HG03097 (cell line): ENCODE data around the gene CD48.
A peak's percentile ranks its signal among the peaks of the same experiment; 100 is the strongest.

Experiments
- ATAC-seq: cut with Tn5 transposase; IDR thresholded peaks from one replicate; pipeline ENCODE4 v1.9.1; 2021; ENCODE audit not compliant: unreplicated experiment, low FRiP score

CD48 gene

DNA sequence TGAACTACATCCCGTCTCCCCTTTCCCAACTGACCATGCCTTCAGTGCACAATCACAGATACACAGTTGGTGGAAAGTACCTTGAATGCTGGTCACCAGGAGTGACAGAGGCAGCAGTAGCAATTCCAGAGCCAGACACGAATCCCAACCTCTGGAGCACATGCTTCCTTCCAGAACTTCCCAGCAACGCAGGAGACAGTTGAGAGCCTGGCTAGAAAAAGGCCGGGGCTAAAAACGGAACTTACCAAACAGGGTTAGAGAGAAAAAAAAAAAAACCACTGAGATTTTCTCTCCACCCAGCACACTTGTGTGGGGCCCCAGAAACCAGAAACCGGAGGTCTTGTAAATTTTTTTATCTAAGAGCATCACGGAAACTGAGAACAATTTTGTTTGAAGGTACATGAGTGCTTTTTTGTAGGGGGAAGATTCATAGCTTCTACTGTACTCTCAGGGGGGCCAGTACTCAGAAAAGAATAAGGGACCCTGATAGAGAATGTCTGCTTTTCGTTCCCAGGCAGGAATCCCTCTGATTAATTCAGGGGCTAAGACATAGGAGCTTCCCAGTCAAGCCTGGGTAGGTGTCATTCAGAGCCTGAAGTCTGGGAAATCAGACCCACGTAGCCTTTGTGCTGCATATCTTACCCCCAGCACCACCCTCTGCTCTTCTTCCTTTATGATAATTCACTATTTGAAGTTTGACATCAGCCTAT is at the start of gene CD48:
TSS of gene CD48 (minus strand) at position 221 of the 710 bp plus-strand sequence. CDS start at position 162, 59 bp downstream.
- ATAC-seq: no peak

GRCh38 chr1:160761046-160761445 is 49.4 kb upstream of the CD48 start:
- no peak for ATAC-seq

DNA sequence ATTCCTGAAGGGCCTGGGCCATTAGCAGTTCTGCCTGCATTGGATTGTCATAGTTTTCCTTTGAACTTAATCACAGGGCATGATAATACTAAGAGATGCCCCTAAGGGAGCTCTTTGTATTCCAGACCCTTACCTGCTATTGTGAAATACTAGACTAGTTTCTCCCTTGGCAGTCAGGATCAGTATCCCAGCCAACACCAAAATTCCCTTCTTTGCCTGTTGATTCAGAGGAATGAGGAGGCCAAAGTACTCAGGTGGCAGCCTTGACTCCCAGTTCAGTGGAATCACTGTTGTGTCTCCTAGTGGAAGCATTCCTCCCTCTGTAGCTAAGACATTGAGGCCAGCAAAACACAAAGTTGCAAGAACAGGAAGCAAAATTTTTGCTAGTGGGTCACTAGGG is 48.1 kb upstream of the CD48 start:
- no peak for ATAC-seq

DNA sequence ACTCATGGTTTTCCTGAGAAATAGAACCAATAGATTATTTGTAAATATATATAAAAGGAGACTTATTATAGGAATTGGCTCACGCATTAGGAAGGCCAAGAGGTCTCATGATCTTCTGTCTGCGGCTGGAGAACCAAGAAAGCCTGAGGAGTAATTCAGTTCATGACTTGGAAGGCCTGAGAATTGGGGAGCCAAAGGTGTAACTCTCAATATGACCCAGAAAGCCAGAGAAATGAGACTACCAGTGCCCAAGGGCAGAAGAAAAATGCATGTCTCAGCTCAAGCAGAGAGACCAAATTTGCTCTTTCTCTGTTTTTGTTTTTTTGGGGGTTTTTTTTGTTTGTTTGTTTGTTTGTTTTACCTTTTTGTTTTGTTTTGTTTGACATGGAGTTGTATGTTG is 46.9 kb upstream of the CD48 start:
- ATAC-seq: no peak

DNA sequence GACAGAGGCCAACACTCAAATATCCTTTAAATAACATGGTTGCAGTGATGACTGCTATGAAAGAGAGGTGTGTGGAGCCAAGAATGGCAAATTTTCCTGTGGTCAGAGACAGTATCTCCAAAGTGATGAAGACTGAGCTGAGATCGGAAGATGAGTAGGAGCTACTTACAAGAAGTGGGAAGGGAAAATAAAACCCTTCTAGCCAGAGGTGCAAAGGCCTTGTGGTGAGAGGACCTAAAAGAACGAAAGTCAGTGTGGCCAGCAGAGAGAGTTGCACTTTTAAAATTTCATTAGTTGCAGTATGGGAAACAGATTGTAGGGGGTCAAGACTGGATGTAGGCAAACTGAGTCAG is 45.2 kb upstream of the CD48 start:
- ATAC-seq: no peak

DNA sequence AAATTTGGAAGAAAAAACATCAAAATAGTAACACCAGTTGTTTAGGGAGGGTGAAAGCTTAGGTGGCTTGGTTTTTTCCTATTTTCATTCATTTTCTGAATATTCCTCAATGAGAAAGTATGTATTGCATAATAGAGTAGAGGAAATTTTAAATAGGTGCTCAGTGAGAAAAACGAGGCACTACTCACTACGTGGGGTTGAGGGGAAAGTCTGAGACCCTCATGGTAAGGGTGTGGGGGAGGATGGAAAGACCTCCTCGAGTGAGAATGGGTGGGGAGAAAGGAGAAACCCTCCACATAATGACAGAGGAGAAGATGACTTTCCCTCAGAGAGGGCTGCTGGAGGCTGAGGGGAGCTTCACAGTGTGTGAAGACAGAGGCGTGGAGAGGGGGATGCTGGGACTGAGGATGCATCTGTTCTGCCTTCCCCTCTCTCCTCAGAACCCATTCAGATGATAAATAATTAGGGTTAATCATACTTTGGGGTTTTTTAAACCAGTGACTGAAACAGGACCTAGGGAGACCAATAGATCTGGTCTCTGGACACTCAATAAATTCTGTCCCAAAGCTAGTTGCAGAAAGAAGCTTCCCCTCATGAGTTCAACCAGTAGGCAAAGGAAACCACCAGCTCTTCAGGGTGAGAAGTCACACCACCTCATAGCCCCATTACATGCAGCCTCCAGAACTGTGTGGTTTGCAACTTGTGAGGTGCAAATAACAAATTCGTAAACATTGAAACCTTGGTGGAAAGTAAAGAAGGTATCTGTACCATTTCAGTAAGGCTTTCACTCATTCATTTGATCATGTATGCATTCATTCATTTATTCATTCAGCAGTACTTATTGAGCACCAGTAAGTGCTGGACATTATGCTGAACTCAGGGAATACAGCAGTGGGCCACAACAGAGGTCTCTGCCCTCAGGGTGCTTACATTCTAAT is 44.6 kb upstream of the CD48 start:
- peak; percentile 34 for ATAC-seq

GRCh38 chr1:160755461-160755860 is 43.8 kb upstream of the CD48 start:
- ATAC-seq: no peak

DNA sequence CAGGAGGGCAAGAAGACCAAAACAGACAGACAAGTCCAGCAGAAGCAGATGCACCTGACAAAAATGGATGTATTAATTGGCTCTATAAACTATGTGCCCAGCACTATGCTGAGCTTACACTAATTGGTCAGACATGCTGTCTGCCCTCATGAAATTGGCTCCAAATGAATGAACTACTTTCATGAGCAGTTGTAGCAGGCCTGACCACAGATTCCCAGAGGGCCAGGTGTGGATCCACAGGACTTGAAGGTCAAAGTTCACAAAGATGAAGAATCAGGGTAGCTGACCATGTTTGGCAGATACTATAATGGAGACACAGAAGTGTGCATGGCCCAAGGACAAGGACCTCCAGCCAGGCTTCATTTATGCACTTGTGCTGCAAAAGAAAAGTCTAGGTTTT is 42.0 kb upstream of the CD48 start:
- ATAC-seq: no peak

- ATAC-seq: no peak
These were observed 41.3 kb upstream of the CD48 start for GRCh38 chr1:160752924-160753323.

DNA sequence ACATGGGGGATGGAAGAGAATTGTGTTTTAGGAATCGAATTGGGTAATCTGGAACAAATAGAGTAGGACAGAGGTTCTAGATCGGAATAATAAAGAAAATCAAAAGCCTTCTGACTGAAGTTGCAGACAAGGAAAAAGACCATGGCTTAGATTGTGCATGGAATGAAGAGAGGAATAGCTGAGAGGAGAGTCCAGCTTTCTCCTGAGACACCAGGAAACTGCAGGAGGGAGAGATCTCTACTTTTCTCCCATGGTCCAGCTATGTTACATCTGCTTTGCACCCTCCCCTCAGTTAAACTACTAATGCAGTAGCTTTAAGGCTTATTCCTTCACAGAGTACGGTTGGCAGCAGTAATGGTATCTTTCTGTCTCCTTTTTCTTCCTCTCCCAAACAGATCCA is 40.8 kb upstream of the CD48 start:
- no peak for ATAC-seq

DNA sequence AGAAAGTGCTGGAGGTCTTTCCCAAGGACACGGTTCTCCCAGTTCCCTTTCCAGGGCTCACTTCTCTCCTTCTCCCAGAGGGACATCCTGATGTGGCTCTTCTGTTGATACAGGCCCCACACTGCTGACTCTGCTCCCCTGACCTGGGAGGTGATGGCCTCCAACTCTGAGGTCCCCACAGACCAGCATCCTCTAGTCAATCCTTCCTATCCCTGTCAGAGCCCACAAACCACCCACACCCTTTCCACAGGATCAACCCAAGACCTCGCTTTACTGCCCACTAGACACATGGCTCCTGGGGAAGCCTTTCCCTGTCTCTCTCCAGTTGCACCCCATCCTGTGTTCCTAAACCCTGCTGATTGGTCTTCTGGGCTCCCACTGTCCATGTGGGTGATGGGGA is 39.0 kb upstream of the CD48 start:
- no peak for ATAC-seq

GRCh38 chr1:160748878-160749269 is 37.3 kb upstream of the CD48 start:
- ATAC-seq: no peak

DNA sequence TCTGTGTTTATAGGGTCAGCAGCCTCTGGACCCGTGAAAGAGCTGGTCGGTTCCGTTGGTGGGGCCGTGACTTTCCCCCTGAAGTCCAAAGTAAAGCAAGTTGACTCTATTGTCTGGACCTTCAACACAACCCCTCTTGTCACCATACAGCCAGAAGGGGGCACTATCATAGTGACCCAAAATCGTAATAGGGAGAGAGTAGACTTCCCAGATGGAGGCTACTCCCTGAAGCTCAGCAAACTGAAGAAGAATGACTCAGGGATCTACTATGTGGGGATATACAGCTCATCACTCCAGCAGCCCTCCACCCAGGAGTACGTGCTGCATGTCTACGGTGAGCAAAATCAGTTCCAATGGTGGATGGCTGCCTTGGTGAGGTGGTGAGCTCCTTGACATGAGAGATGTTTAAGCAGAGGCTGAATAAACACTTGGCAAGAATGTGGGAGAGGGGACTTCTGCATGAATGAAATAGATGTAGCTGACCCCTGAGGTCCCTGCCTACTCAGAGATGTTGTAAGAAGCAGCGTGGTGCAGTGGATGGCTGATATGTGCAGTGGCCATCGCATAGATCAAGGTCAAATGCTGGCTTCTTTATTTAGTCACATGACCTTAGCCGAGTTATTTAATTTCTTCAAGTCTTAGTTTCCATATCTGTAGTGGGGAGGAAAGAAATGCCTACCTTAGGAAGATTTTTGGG is 36.7 kb upstream of the CD48 start:
- no peak for ATAC-seq

GRCh38 chr1:160747717-160748116 is 36.1 kb upstream of the CD48 start:
- ATAC-seq: no peak

- ATAC-seq: no peak
These were observed 35.3 kb upstream of the CD48 start for GRCh38 chr1:160746836-160747500.

DNA sequence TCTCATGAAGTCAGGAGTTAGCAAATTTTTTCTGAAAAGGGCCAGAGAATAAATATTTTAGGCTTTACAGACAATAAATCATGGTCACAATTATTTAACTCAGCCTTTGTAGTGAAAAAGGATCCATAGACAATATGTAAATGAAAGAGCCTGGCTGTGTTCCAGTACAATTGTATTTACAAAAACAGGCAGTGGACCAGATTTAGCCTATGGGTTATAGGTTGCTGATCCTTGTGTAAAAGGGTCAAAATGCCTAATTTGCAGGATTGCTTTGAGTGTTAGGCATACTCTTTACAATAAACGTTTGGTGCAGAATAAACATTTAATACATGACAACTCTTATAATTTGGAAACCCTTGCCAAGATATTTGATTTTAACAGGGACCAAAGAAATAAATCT is 33.9 kb upstream of the CD48 start:
- ATAC-seq: no peak

GRCh38 chr1:160744852-160745520 is 33.4 kb upstream of the CD48 start:
- ATAC-seq: no peak

DNA sequence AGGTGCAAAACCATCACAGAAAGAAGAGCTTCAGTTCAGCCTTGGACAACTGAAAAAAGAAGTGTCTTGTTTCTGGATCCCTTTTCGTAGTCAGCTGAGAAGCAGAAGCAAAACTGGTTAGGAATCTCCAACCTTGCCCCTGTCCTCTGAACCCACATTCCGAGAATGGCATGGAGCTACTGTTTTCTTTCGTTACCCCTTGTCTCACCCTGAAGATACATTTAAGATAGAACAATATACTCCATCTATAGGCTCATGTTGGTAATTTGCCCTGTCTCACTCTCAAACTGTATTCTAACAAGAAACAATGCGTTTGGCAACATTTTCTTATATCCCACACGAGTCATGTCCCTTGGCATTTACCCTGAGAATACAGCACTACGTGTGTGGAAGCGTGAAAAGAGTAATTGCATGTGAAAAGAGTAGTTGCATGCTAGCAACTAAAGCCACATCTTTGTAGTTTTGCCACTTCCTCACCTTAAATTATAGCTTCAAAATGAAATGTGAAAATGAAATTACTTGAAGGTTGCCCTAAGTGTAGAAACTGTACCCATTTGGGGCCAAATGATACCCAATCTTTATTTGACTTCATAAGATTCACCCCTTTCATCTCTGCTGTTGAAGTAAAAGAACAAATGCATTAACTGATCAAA is 32.7 kb upstream of the CD48 start:
- ATAC-seq: no peak

- ATAC-seq: no peak
These were observed 31.6 kb upstream of the CD48 start for GRCh38 chr1:160743266-160743665.
